Suprapubic skin (tissue), 4 donors: ENCODE data around the gene CLCNKA.
"Not testable (repeated sequence)": the region's sequence is repeated elsewhere in the genome, so short reads cannot be mapped to it uniquely, and the experiment has no call there.

Experiments
- CTCF ChIP-seq, 2 donors: fragments of 200-600 bp in 1 of 2; fragments of 450-650 bp in 1 of 2; sonication (generic) in 1 of 2; IDR thresholded peaks; one replicate each; pipeline ENCODE4 v1.5.1; 2016 to 2019; ENCODE audit warnings: antibody characterized with exemption in 2 of 2, mild to moderate bottlenecking in 1 of 2, moderate library complexity in 1 of 2
- EP300 ChIP-seq: sonication (generic); formaldehyde crosslinking; IDR thresholded peaks from one replicate; pipeline ENCODE4 v1.6.1; 2017; ENCODE audit warnings: antibody characterized with exemption
- POLR2A ChIP-seq, 2 donors: fragments of 450-650 bp; IDR thresholded peaks; one replicate each; pipeline ENCODE4 v1.6.1; 2017; ENCODE audit warnings: antibody characterized with exemption in 2 of 2, mild to moderate bottlenecking in 2 of 2, moderate library complexity in 2 of 2
- POLR2AphosphoS5 ChIP-seq, 3 donors: sonication (generic); formaldehyde crosslinking; IDR thresholded peaks; one replicate each; pipeline ENCODE4 v1.6.1; 2017; ENCODE audit warnings: antibody characterized with exemption in 3 of 3

- not testable (repeated sequence) for TF ChIP-seq POLR2AphosphoS5 (IDR thresholded peaks at IDR 0.05); CTCF (IDR thresholded peaks at IDR 0.05); POLR2A (IDR thresholded peaks at IDR 0.05); EP300
Observed at GRCh38 chr1:16056521-16056912, 34.7 kb downstream of the CLCNKA start.
